Karpas-422 (cell line): ENCODE measurements around the gene IP6K2. TPM values are rescaled to one million over a fixed set of nuclear protein-coding genes. Genes with fewer than 3 reads are reported as not detected.
"Not testable (repeated sequence)": the region's sequence is repeated elsewhere in the genome, so short reads cannot be mapped to it uniquely, and the experiment has no call there.

ENCODE experiments used
- DNase-seq: peaks from one replicate; pipeline ENCODE4 v3.0.0-alpha.2; 2015
- H2AFZ ChIP-seq: fragments of 200-600 bp; sonication (generic); 2 replicates; pipeline ENCODE4 v1.6.1; 2014; ENCODE audit warnings: antibody characterized with exemption, low read length, mixed read lengths
- H3K27ac ChIP-seq: fragments of 200-600 bp; sonication (generic); 2 replicates; pipeline ENCODE4 v1.5.1; 2014; ENCODE audit warnings: mild to moderate bottlenecking, low read length, moderate library complexity
- H3K27me3 ChIP-seq: fragments of 200-600 bp; sonication (generic); 2 replicates; pipeline ENCODE4 v1.6.1; 2014; ENCODE audit warnings: low read length, mixed read lengths
- H3K36me3 ChIP-seq: fragments of 200-600 bp; sonication (generic); 2 replicates; pipeline ENCODE4 v1.6.1; 2014; ENCODE audit warnings: low read length, mixed read lengths; ENCODE audit not compliant: insufficient read depth
- H3K4me1 ChIP-seq: fragments of 200-600 bp; sonication (generic); 2 replicates; pipeline ENCODE4 v1.6.1; 2014; ENCODE audit warnings: mild to moderate bottlenecking, low read length, mixed read lengths
- H3K4me2 ChIP-seq: fragments of 200-600 bp; sonication (generic); 2 replicates; pipeline ENCODE4 v1.6.1; 2014; ENCODE audit warnings: low read length, low read depth, mild to moderate bottlenecking; ENCODE audit not compliant: poor library complexity, severe bottlenecking
- H3K4me3 ChIP-seq: fragments of 200-600 bp; sonication (generic); 2 replicates; pipeline ENCODE4 v1.5.1; 2014; ENCODE audit warnings: mild to moderate bottlenecking, antibody characterized with exemption, low read length, mixed read lengths
- H3K79me2 ChIP-seq: fragments of 200-600 bp; sonication (generic); 2 replicates; pipeline ENCODE4 v1.6.1; 2014; ENCODE audit warnings: mild to moderate bottlenecking, low read length, mixed read lengths
- H3K9ac ChIP-seq: fragments of 200-600 bp; sonication (generic); 2 replicates; pipeline ENCODE4 v1.6.0; 2014; ENCODE audit warnings: low read length
- H3K9me2 ChIP-seq: fragments of 200-600 bp; sonication (generic), shearing (Covaris generic); replicated peaks from 2 replicates; pipeline ENCODE4 v1.6.0; 2014; ENCODE audit warnings: mild to moderate bottlenecking, low read length, moderate library complexity; ENCODE audit not compliant: insufficient read depth
- H3K9me3 ChIP-seq: fragments of 300-700, 200-600 bp; sonication (generic); 2 replicates; pipeline ENCODE4 v1.6.1; 2014; ENCODE audit warnings: low read length, mixed read lengths
- H4K20me1 ChIP-seq: fragments of 200-600 bp; sonication (generic); 2 replicates; pipeline ENCODE4 v1.6.1; 2014; ENCODE audit warnings: mild to moderate bottlenecking, antibody characterized with exemption, low read length, low read depth; ENCODE audit not compliant: insufficient read depth
- total RNA-seq: library from RNA; depleted of rRNA; stranded (reverse); fragments of >200 nt; shearing (Covaris generic); gene quantifications from 2 replicates; pipeline ENCODE4 v1.2.3, GENCODE V29; 2014; ENCODE audit warnings: low replicate concordance

IP6K2 gene
- total RNA-seq, 1 experiment from 2014 or later, result 93.6 TPM

DNA sequence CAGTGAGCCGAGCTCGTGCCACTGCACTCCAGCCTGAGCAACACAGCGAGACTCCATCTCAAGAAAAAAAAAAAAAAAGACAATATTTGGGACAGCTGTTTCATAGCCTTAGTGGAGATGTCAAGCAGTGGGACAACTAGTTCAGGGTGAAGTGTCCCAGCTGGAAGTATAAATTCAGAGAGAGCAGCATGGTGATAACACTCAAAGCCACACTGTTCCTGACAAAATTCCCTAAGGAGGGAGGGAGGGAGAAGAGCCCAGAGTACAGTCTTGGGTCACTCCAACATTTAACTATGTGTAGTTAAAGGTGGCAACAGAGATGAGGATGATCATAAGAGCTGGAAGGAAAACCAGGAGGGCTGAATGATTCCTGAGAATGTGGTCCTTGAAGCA is 21.1 kb upstream of the IP6K2 start:
- Histone ChIP-seq H3K27ac (no peak overlapping the region), H4K20me1 (no peaks in the 10 kb centered on the region), H3K4me3 (no peak overlapping the region), H3K4me2 (no peak overlapping the region), H3K4me1 (peaks cover 24% of the 10 kb centered on the region), H3K9me3 (no peaks in the 10 kb centered on the region), H2AFZ (no peak overlapping the region), H3K9me2 (no peaks in the 10 kb centered on the region), H3K27me3 (no peaks in the 10 kb centered on the region), H3K79me2 (no peaks in the 10 kb centered on the region), H3K36me3 (no peaks in the 10 kb centered on the region), H3K9ac (no peak overlapping the region)
- DNase-seq, result no peak

DNA sequence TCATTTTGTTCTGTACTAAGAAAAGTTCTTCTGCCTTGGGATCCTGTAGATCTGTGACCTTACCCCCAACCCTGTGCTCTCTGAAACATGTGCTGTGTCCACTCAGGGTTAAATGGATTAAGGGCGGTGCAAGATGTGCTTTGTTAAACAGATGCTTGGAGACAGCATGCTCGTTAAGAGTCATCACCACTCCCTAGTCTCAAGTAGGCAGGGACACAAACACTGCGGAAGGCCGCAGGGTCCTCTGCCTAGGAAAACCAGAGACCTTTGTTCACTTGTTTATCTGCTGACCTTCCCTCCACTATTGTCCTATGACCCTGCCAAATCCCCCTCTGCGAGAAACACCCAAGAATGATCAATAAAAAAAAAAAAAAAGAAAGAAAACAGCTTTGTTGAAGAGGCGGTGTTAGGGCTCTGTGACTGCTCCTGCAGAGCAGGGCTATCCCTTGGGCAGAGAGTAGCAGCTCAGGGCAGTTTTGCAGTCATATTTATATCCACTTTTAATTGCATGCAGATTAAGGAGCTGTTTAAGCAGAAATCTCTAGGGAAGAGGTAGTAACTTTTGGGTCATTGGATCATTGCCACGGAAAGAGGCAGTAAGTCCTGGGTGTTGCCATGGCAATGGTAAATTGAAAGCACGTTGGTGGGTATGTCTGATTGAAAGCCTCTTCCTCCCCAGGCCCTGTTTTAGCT is 18.2 kb upstream of the IP6K2 start:
- peak overlapping the region; percentile 37 for H3K4me2 ChIP-seq
- not testable (repeated sequence) for H3K9me3 ChIP-seq

GRCh38 chr3:48734541-48734940 is 17.5 kb upstream of the IP6K2 start:
- not testable (repeated sequence) for H3K36me3 ChIP-seq, H3K9me3 ChIP-seq, H3K4me3 ChIP-seq, H3K4me2 ChIP-seq, H2AFZ ChIP-seq, H3K9ac ChIP-seq, H3K9me2 ChIP-seq, DNase-seq, H4K20me1 ChIP-seq, H3K79me2 ChIP-seq, H3K27me3 ChIP-seq, H3K27ac ChIP-seq
- peaks cover 16% of the 10 kb centered on the region for H3K4me1 ChIP-seq

More for the DNA sequence above, 18.2 kb upstream of the IP6K2 start:
- not testable (repeated sequence) for H4K20me1 ChIP-seq, H3K9me2 ChIP-seq, H3K27me3 ChIP-seq, H3K36me3 ChIP-seq, H3K79me2 ChIP-seq, H3K9ac ChIP-seq, H3K27ac ChIP-seq, H2AFZ ChIP-seq, H3K4me3 ChIP-seq
- DNase-seq, result peak; percentile 80
- H3K4me1 ChIP-seq, result peaks cover 23% of the 10 kb centered on the region

DNA sequence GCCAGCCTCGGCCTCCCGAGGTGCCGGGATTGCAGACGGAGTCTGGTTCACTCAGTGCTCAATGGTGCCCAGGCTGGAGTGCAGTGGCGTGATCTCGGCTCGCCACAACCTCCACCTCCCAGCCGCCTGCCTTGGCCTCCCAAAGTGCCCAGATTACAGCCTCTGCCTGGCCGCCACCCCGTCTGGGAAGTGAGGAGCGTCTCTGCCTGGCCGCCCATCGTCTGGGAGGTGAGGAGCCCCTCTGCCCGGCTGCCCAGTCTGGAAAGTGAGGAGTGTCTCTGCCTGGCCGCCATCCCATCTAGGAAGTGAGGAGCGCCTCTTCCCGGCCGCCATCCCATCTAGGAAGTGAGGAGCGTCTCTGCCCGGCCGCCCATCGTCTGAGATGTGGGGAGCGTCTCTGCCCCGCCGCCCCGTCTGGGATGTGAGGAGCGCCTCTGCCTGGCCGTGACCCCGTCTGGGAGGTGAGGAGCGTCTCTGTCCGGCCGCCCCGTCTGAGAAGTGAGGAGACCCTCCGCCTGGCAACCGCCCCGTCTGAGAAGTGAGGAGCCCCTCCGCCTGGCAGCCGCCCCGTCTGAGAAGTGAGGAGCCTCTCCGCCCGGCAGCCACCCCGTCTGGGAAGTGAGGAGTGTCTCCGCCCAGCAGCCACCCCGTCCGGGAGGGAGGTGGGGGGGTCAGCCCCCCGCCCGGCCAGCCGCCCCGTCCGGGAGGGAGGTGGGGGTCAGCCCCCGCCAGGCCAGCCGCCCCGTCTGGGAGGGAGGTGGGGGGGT is 16.9 kb upstream of the IP6K2 start:
- not testable (repeated sequence) for H3K9me2 ChIP-seq, H3K4me3 ChIP-seq, H3K4me2 ChIP-seq, H3K27ac ChIP-seq, H4K20me1 ChIP-seq, H2AFZ ChIP-seq, DNase-seq, H3K9ac ChIP-seq, H3K36me3 ChIP-seq, H3K9me3 ChIP-seq, H3K27me3 ChIP-seq, H3K4me1 ChIP-seq, H3K79me2 ChIP-seq

DNA sequence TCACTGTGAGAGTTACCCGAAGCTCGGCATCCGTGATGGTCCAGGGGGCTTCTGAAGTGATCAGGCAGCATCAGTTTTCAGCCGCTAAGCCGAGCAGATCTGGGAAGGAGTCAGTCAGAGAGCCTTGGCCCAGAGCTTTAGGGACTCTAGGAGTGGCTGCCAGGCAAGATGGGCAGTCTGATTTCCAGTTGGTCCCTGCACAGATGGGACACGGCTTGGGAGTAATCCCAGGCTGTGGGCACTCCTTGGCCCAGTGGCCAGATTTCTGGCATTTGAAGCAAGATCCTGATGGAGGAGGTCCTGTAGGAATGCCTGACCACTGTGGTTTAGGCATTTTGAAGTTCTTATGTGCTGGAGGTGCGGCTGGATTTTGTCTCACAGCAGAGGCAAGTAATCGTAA is 10.5 kb upstream of the IP6K2 start:
- no peaks in the 10 kb centered on the region for H3K9me2 ChIP-seq
- no peaks in the 10 kb centered on the region for H3K79me2 ChIP-seq
- H3K9me3 ChIP-seq, result no peaks in the 10 kb centered on the region
- no peak overlapping the region for H3K4me3 ChIP-seq
- H3K9ac ChIP-seq, result no peak overlapping the region
- H3K36me3 ChIP-seq, result no peaks in the 10 kb centered on the region
- no peaks in the 10 kb centered on the region for H4K20me1 ChIP-seq
- H2AFZ ChIP-seq, result no peak overlapping the region
- no peaks in the 10 kb centered on the region for H3K4me1 ChIP-seq
- H3K4me2 ChIP-seq, result no peak overlapping the region
- H3K27ac ChIP-seq, result no peak overlapping the region
- DNase-seq, result no peak
- no peaks in the 10 kb centered on the region for H3K27me3 ChIP-seq

- DNase-seq, H4K20me1 ChIP-seq, H3K79me2 ChIP-seq, H3K4me2 ChIP-seq, H3K27me3 ChIP-seq, H3K9me2 ChIP-seq, H2AFZ ChIP-seq, H3K27ac ChIP-seq, H3K9ac ChIP-seq, H3K4me3 ChIP-seq, H3K4me1 ChIP-seq, H3K36me3 ChIP-seq, H3K9me3 ChIP-seq: not testable (repeated sequence)
Measured at GRCh38 chr3:48725185-48725855, 8.3 kb upstream of the IP6K2 start.

DNA sequence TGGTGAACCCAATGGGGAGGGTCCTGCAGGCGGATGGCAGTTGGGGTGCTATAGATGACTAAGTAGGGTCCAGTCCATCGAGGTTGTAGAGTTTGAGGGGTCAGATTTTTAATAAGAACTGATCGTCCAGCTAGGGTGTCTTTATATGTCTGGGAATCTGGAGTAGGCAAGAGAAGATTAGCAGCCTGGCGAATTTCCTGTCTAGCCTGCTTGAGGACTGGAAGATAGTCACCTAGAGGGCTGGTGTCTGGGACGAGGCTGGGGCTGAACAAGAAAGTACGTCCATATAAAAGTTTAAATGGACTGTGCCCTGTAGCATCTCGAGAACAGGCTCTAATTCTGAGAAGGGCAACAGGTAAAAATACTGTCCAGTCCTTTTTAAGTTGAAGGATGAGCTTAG is 6.7 kb upstream of the IP6K2 start:
- no peak overlapping the region for H3K4me3 ChIP-seq
- no peaks in the 10 kb centered on the region for H3K27me3 ChIP-seq
- no peaks in the 10 kb centered on the region for H4K20me1 ChIP-seq
- no peaks in the 10 kb centered on the region for H3K79me2 ChIP-seq
- H3K9me3 ChIP-seq, result no peaks in the 10 kb centered on the region
- no peaks in the 10 kb centered on the region for H3K36me3 ChIP-seq
- no peak overlapping the region for H2AFZ ChIP-seq
- no peak overlapping the region for H3K27ac ChIP-seq
- no peak overlapping the region for H3K9ac ChIP-seq
- DNase-seq, result no peak
- no peaks in the 10 kb centered on the region for H3K9me2 ChIP-seq
- H3K4me1 ChIP-seq, result peaks cover 2% of the 10 kb centered on the region; the same call in 1 of the 2 replicates
- no peak overlapping the region for H3K4me2 ChIP-seq

GRCh38 chr3:48723293-48723692 is 6.3 kb upstream of the IP6K2 start:
- H3K4me3 ChIP-seq, H4K20me1 ChIP-seq, H3K4me2 ChIP-seq, H3K9me2 ChIP-seq, H3K27ac ChIP-seq, DNase-seq, H3K27me3 ChIP-seq, H3K9me3 ChIP-seq, H3K79me2 ChIP-seq, H3K9ac ChIP-seq, H2AFZ ChIP-seq, H3K36me3 ChIP-seq, H3K4me1 ChIP-seq: not testable (repeated sequence)
